Thyroid gland (tissue), 4 donors: ENCODE measurements around the gene CCDC106. TPM values are rescaled to one million over a fixed set of nuclear protein-coding genes. Genes with fewer than 3 reads are reported as not detected.

Experiments
- DNase-seq, 2 donors: peaks; one replicate each; pipeline ENCODE4 v3.0.0-alpha.2; 2019
- H3K27ac ChIP-seq, 3 donors: fragments of 200-600 bp; sonication (generic); 1 replicate in 2 of 3; 2 replicates in 1 of 3; pipeline ENCODE4 v1.5.1; 2016 to 2019; ENCODE audit warnings: mild to moderate bottlenecking in 1 of 3, moderate library complexity in 1 of 3
- H3K27me3 ChIP-seq: fragments of 200-600 bp; sonication (generic); one replicate; pipeline ENCODE4 v1.5.1; 2019
- H3K36me3 ChIP-seq, 2 donors: fragments of 200-600 bp; sonication (generic); one replicate each; pipeline ENCODE4 v1.5.1; 2016 to 2019
- H3K4me1 ChIP-seq, 2 donors: fragments of 200-600 bp; sonication (generic); one replicate each; pipeline ENCODE4 v1.5.1; 2017 to 2019
- H3K4me3 ChIP-seq, 3 donors: fragments of 200-600 bp; sonication (generic); replicated peaks in 1 of 3; 1 replicate in 2 of 3; 2 replicates in 1 of 3; pipeline ENCODE4 v1.5.1; 2016; ENCODE audit warnings: mild to moderate bottlenecking in 1 of 3
- H3K9me3 ChIP-seq: fragments of 200-600 bp; sonication (generic); one replicate; pipeline ENCODE4 v1.5.1; 2017
- POLR2A ChIP-seq, 2 donors: fragments of 450-650 bp; IDR thresholded peaks; one replicate each; pipeline ENCODE4 v1.6.1; 2017; ENCODE audit warnings: antibody characterized with exemption in 2 of 2, mild to moderate bottlenecking in 2 of 2, moderate library complexity in 1 of 2
- WGBS, 2 donors: methylation state at CpG; one replicate each; pipeline ENCODE4 v1.1.5; 2017; 5-methylcytosine and 5-hydroxymethylcytosine counted together
- intact Hi-C: fragments of 100-400 bp; cut with DNase I; formaldehyde crosslinking; loops from one replicate; pipeline ENCODE4 v1.15.1; 2023
- total RNA-seq, 4 donors: library from RNA; depleted of rRNA; stranded (reverse); fragments of >200 nt; gene quantifications; one replicate each; pipeline ENCODE4 v1.2.3, GENCODE V29; 2016
- TF ChIP-seq, protein P1 (sequence below), 6 experiments: fragments of 200-600 bp in 3 of 6; fragments of 450-650 bp in 3 of 6; sonication (generic) in 3 of 6; IDR thresholded peaks; one replicate each; pipeline ENCODE4 v1.5.1; 2016 to 2019; ENCODE audit warnings: antibody characterized with exemption in 6 of 6, mild to moderate bottlenecking in 2 of 6, inconsistent platforms in 1 of 6, moderate library complexity in 1 of 6

Gene CCDC106
- total RNA-seq, 4 donors from 2014 or later: 11.2 to 23.2 (median 20.7) TPM

DNA sequence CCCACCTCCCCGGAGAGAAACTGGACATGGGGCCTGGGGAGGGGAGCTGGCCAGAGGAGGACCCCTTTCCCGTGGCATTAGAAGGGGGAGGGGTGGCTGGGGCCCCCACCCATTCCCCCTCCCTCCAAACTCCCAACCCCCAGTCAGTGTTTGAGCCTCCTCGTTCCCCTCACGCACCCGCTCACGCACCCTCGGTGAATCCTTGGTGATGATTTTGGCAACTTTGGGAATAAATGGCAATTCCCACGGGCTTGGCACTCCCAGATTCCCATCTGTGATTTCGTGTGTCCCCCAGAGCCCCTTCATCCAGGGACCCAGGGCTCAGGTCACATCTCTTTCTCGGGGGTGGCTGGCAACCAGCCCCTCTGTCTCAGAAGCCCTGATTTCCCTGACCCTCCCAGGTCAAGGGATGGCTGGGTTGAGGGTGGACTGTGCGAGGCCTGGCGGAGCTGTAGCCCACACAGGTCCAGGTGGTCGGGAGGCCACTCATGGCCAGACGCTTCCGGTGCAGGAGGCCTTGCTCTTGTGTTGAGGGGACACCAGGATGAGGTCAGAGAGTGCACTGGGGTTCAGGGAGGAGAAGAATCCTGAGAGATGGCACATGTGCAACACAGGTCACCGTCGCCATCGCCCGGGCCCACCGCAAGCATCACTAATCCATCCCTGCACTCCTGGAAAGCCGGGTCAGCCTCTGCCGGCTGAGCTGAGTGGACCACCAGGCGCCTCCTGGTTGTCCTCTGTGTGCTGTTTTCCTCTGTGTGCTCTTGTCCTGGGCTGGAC, 47.7 kb downstream of the CCDC106 start:
- H3K4me1 ChIP-seq: no peaks in the 10 kb centered on the region
- intact Hi-C loops: no loop called here
- no peaks in the 10 kb centered on the region for H3K27me3 ChIP-seq
- H3K36me3 ChIP-seq: peaks cover 66 to 68% of the 10 kb centered on the region in 2 donors
- no peak overlapping the region for H3K27ac ChIP-seq
- WGBS, 2 donors: 90 to 93% methylated on average over 17 to 19 of the region's 23 CpGs
- no peak for DNase-seq
- TF ChIP-seq, protein P1, sequence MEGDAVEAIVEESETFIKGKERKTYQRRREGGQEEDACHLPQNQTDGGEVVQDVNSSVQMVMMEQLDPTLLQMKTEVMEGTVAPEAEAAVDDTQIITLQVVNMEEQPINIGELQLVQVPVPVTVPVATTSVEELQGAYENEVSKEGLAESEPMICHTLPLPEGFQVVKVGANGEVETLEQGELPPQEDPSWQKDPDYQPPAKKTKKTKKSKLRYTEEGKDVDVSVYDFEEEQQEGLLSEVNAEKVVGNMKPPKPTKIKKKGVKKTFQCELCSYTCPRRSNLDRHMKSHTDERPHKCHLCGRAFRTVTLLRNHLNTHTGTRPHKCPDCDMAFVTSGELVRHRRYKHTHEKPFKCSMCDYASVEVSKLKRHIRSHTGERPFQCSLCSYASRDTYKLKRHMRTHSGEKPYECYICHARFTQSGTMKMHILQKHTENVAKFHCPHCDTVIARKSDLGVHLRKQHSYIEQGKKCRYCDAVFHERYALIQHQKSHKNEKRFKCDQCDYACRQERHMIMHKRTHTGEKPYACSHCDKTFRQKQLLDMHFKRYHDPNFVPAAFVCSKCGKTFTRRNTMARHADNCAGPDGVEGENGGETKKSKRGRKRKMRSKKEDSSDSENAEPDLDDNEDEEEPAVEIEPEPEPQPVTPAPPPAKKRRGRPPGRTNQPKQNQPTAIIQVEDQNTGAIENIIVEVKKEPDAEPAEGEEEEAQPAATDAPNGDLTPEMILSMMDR (IDR thresholded peaks at IDR 0.05): no peak
- TF ChIP-seq POLR2A (IDR thresholded peaks at IDR 0.05): no peak
- H3K9me3 ChIP-seq: no peaks in the 10 kb centered on the region
- no peak overlapping the region for H3K4me3 ChIP-seq

DNA sequence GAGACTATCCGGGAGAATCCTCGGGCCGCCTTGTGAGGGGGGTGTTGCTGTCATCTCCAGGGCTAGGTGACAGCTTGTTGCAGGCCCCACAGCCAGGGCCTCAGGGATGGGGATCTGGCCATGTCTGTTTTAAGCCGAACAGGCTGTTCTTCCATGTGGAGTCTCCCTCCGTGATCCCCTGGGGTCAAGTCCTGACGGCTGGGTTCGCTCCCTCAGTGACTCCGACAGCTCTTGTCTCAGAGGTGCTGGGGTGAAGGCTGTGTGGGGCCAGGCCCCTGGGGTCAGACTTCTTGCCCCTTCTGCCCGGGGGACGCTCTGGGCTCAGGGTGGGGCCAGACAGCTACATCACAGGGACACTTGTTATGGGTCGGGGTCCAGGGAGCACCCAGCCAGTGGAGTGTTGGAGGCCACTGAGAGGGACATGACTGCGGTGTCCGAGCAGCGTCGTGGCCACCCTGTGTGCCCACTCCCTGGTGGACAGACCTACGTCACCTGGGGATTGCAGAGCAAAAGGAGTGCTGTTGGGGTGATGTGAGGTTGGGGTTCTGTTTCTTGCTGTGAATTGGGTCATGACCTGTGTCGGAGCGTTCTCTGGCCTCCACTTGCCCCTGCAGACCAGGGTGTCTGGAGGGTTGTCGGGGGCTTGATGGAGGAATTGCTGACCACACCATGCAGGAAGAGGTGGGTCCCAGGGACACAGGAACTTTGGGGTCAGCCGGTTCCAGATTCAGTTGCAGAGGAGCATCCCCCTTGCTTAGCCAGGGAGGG, 48.5 kb downstream of the CCDC106 start:
- no peak overlapping the region for H3K4me3 ChIP-seq
- peaks cover 62 to 63% of the 10 kb centered on the region in 2 donors for H3K36me3 ChIP-seq
- TF ChIP-seq POLR2A (IDR thresholded peaks at IDR 0.05): no peak
- TF ChIP-seq, protein P1 (IDR thresholded peaks at IDR 0.05): no peak
- H3K4me1 ChIP-seq: no peaks in the 10 kb centered on the region
- H3K9me3 ChIP-seq: no peaks in the 10 kb centered on the region
- WGBS, 2 donors: 95 to 97% methylated on average over 13 to 19 of the region's 20 CpGs
- no peak for DNase-seq
- no peak overlapping the region for H3K27ac ChIP-seq
- H3K27me3 ChIP-seq: no peaks in the 10 kb centered on the region
- intact Hi-C loops: no loop called here

DNA sequence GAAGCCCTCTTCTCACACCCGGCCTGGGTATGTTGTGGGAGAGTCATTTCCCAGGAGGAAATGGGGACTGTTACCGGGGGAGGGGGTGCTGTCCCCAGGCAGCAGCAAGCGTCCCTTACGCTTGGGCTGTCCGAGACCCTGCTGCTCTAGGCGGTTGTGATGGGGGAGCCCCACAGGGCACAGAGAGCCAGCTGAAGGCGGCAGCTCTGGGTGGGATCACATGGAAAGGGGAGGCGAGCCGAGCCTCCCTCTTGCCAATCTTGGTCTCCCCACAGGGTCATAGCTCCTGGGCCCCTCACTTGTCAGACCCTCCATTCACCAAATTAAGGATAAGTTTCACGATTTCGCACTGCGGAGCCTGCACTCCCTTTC, 49.0 kb downstream of the CCDC106 start:
- H3K4me1 ChIP-seq: no peaks in the 10 kb centered on the region
- no peak for DNase-seq
- H3K4me3 ChIP-seq: no peak overlapping the region
- peaks cover 57 to 59% of the 10 kb centered on the region in 2 donors for H3K36me3 ChIP-seq
- H3K9me3 ChIP-seq: no peaks in the 10 kb centered on the region
- 91 to 95% methylated on average over 12 of the region's 12 CpGs for WGBS, 2 donors
- H3K27me3 ChIP-seq: no peaks in the 10 kb centered on the region
- no peak overlapping the region for H3K27ac ChIP-seq
- intact Hi-C loops: no loop called here
- no peak for TF ChIP-seq POLR2A (IDR thresholded peaks at IDR 0.05)
- TF ChIP-seq, protein P1 (IDR thresholded peaks at IDR 0.05): no peak

DNA sequence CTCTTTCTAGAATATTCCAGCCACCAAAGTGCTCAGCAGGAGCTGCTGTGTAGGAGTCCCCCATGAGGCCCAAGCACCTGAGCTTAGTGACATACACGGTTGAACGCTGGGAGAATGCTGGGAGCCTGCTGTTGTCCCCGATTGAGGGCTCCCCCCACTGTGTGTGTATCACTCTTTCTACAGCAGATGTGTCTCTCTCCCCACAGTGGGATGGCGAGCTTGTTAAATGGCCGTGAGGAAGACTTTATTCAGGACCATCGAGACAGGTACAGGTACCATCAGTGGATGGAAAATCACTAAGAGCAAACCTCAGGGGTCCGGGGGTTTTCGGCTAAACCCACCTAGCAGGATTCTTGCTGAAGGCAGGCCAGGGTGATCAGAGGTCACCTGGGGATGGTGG, 49.7 kb downstream of the CCDC106 start:
- Histone ChIP-seq H3K36me3 (peaks cover 52 to 54% of the 10 kb centered on the region in 2 donors), H3K27me3 (no peaks in the 10 kb centered on the region), H3K4me3 (no peak overlapping the region), H3K4me1 (no peaks in the 10 kb centered on the region), H3K9me3 (no peaks in the 10 kb centered on the region), H3K27ac (no peak overlapping the region)
- TF ChIP-seq, protein P1 (IDR thresholded peaks at IDR 0.05): no peak
- no peak for TF ChIP-seq POLR2A (IDR thresholded peaks at IDR 0.05)
- DNase-seq: no peak
- intact Hi-C loops: no loop called here
- 90 to 94% methylated on average over 8 of the region's 8 CpGs for WGBS, 2 donors

DNA sequence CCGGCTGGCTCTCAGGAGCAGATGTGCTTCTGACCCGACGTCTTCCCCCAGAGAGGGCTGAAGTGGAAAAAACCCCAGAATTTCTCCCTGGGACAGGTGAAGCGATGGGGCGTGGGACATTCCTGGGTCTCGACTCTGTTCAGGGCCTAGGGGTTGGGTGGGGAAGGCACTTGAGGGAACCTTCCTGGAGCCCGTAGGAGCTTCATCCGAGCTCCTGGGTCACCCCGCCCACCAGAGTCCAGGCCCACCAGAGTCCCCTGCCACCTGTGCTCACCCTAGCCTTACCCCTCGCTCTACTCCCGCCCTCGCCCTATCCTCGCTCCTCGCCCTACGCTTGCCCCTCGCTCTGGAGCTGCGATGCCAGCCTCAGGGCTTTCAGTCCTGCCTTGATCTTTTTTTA, 50.2 kb downstream of the CCDC106 start:
- intact Hi-C loops: no loop called here
- no peak for DNase-seq
- no peak overlapping the region for H3K4me3 ChIP-seq
- H3K27ac ChIP-seq: no peak overlapping the region
- H3K36me3 ChIP-seq: peaks cover 46 to 49% of the 10 kb centered on the region in 2 donors
- no peaks in the 10 kb centered on the region for H3K27me3 ChIP-seq
- no peak for TF ChIP-seq POLR2A (IDR thresholded peaks at IDR 0.05)
- TF ChIP-seq, protein P1 (IDR thresholded peaks at IDR 0.05): no peak
- H3K4me1 ChIP-seq: no peaks in the 10 kb centered on the region
- no peaks in the 10 kb centered on the region for H3K9me3 ChIP-seq
- 88 to 95% methylated on average over 17 of the region's 17 CpGs for WGBS, 2 donors
